ENCODE measurements around the gene QRFPR.
"Not testable (repeated sequence)": the region's sequence is repeated elsewhere in the genome, so short reads cannot be mapped to it uniquely, and the experiment has no call there.

The QRFPR gene

GRCh38 chr4:121380776-121381462 lies at the start of gene QRFPR:
TSS of gene QRFPR (minus strand) at chr4:121381018. CDS start at chr4:121380647, 371 bp downstream.
- no peak for DNase-seq (ENCODE audit: low read depth)

- peak; percentile 13 for DNase-seq (ENCODE audit: low read depth)
Measured at GRCh38 chr4:121428721-121429120, 47.9 kb upstream of the QRFPR start.

DNA sequence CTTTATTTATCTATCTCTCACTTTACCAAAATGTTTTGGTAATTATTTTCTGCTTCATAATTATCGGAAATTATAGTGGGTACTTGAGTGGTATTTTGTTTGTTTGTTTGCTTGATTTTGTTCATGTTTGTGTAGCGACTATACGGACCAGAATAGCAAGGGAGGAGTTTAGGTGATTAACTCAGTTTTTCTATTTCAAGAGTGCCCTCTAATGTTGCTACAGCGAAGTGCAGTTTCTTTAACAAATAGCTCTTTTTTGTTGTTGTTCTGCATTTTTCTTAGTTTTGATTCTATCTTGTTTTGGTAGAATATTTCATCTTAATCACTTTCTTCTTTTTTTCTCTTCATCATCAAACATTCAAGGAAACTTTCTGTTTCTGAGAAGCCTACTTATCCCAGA lies 40.8 kb upstream of the QRFPR start:
- DNase-seq (ENCODE audit: low read depth): no peak

- no peak for DNase-seq (ENCODE audit: low read depth)
Measured at GRCh38 chr4:121411151-121411744, 30.4 kb upstream of the QRFPR start.

- not testable (repeated sequence) for DNase-seq (ENCODE audit: low read depth)
Measured at GRCh38 chr4:121408567-121408966, 27.7 kb upstream of the QRFPR start.

DNA sequence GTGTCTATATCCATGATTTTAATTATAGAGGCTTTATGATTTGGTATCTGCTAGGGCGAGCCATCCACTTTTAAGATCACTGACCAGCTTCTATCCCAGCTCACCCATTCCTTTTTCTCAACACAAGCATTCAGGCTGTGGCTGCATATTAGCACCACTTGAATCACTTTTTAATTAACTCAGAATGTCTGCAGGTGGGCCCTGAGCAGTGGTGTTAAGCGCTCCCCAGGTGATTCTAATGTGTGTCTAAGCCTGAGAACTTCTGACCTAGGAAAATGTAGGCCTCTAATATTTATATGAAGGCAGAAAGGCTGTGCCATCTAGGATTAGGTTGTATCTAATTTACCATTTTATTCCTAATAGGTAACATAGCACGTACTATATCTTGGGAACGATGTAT lies 19.8 kb upstream of the QRFPR start:
- DNase-seq (ENCODE audit: low read depth): no peak

DNA sequence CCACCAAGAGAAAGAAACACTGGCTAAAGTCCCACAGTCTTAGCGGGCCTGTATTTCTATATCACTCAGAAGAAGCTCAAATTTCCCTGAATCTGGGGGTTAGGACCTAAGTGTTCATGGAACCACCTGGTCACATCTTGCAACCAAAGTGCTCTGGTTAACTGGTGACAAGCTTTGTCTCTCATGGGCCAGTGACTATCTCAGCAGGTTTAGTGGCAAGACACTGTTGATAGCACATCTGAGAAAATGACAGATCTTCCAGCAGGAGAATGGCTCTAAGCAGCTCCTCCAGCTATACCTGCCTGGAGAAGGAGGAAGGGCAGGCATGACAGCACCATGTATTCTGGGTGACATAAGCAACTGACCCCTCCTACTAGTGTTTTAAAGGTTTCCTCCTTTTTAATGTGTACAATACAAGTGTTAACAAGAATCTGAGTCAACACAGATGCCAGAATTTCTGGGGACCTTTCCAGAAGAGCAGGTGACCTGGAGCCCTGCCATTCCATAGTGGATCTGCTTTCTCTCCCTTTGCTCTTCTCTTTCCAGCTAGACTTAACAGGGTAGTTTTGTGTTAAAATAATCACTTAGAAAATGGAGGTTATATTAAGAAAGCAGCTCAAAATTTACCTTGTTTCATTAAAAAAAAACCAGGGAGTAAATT lies 17.3 kb upstream of the QRFPR start:
- DNase-seq (ENCODE audit: low read depth): no peak

DNA sequence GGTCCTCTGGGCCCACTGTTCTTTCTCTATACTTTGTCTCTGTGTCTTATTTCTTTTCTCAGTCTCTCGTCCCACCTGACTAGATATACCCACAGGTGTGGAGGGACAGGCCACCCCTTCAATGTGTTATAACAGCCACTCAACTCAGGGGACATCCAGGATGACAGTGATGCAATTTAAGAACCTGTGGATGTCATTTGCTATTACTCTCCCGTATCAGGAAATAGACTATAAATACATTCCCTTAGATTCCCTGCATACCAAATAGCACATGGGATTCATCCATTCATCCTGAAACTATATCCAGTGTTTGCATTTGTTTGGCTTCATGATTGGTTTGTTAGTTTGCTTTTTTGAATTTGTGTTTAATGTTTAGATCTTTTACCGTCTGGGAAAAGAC lies 16.6 kb upstream of the QRFPR start:
- DNase-seq (ENCODE audit: low read depth): no peak

GRCh38 chr4:121392426-121393086 lies 11.7 kb upstream of the QRFPR start:
- DNase-seq (ENCODE audit: low read depth): no peak

- no peak for DNase-seq (ENCODE audit: low read depth)
Measured at GRCh38 chr4:121390335-121390734, 9.5 kb upstream of the QRFPR start.

DNA sequence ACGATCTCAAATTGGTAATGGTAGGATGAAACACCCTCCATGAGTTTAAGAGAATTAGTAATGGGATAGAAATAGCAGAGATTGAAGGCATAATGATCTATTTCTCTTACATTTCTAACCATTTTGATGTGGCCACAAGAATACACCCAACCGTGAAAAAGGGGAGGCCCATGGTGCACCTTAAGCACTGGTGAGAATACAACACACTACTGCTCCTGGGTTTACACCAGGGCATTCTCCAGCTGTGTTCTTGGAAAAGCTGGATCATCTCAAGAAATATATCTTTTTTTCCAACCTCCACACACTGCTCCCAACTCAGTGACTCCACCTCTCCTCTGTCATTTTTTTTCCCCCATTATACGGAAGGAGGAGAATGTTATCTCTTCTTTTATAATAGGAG lies 1.5 kb downstream of the QRFPR start:
- no peak for DNase-seq (ENCODE audit: low read depth)

DNA sequence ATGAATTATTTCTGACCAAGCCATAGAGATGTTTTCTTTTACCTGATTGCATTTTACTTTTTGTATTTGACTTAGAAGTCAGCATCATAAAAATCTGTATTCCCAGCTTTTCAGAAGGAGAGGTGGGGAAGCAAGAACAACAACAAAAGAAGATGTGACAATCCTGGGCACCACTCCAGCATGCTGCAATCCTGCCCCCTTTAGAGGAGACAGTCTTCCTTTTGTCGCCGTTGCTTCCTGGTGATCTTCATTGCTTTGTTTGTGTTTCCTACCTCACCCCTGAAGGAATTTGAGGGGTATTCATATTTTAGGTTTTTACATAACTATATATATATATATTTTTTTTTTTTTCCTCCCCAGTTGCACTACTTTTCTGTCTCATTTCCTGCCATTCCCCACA lies 3.7 kb downstream of the QRFPR start:
- no peak for DNase-seq (ENCODE audit: low read depth)

DNA sequence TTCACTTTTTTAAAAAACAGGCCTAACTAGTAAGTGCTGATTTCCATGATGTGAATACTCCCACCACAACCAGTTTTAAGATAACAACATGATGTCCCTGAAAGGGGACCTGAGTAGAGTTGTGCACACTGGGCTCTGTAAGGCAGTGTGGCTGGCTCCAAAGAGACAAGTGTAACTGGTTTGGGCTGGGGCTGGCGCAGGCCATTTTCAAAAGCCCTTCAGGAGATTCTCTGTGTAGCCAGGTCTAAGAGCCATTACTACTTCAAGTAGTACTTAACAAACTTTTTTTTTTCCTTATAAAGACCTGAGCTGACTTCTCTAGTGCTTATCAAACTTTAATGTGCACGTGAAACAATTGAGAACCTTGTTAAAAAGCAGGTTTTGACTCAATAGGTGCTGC lies 4.3 kb downstream of the QRFPR start:
- DNase-seq (ENCODE audit: low read depth): no peak

DNA sequence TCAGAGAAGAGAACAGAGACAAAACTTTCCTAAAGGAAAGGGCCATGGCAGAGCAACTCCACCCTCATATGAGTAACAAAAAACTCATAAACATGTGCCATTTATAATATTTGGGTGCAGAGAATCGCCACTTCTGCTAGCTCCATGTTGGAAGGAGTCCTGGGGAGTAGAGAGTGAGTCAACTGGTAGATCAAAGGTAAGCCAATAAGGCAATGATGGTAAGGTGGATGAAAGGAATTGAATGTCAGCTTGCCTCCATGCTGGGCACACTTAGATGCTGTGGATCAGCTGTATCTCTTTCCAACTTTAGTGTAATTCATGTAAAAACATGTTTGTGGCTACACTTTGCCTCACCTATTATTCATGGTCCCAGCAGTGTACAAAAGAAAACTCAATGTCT lies 4.7 kb downstream of the QRFPR start:
- no peak for DNase-seq (ENCODE audit: low read depth)

GRCh38 chr4:121375262-121375661 lies 5.6 kb downstream of the QRFPR start:
- DNase-seq (ENCODE audit: low read depth): peak; percentile 5

GRCh38 chr4:121373841-121374240 lies 7.0 kb downstream of the QRFPR start:
- DNase-seq (ENCODE audit: low read depth): no peak

DNA sequence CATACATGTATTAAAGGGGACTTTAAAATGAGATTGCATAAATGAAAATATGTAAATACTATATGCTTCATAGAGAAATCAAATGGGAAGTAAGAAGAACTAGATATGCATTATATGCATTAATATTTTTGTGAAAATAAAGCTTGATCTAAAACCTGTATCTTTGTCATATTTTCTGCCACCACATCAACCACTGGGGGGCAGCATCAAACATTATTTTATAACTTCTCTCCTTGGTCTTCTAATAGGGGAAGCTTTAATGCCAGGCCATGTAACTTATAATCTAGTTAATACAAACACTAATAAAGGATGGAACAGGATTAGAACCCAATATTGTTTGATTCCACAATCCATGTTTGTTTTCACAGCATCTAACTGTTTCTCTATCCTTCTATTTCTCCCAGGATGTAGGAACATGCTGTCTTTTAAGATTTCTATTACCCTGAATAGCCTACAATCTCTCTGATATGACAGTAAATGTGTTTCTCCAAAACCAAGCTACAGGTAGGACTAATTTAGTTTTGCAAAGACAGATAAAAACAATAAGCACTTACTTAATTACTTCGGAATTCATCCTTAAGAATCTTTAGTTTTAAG lies 10.0 kb downstream of the QRFPR start:
- peak; percentile 10 for DNase-seq (ENCODE audit: low read depth)

- DNase-seq (ENCODE audit: low read depth): no peak
Measured at GRCh38 chr4:121360495-121360894, 20.3 kb downstream of the QRFPR start.

GRCh38 chr4:121358473-121358872 lies 22.3 kb downstream of the QRFPR start:
- peak; percentile 69 for DNase-seq (ENCODE audit: low read depth)

DNA sequence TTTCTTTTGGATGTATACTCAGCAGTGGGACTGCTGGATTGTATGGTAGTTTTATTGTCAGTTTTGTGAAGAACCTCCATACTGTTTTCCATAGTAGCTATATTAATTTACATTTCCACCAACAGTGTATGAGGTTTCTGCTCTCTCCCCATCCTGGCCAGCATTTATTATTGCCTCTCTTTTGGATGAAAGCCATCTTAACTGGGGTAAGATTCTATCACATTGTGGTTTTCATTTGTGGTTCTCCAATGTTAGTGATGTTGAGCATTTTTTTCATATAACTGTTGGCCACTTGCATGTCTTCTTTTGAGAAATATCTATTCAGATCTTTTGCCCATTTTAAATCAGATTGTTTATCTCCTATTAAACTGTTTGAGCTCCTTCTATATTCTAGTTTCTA lies 27.6 kb downstream of the QRFPR start:
- no peak for DNase-seq (ENCODE audit: low read depth)

DNA sequence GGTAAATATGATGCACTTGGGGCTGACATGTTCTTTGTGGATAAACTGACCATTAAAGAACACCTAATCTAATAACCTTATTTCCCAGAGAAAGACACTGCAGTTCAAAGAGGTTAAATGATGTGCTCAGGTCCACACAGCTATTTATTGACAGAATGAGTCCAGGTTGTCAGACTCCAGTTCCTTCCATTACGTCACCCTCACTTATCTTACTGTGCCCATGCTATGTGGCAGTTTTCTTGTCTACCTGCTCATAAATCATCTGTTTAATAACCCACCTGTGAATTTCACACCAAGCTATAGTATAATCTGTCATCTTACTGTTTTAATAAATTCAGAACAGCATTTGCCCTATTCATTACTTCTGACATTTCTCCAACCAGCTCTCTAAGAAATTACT lies 36.7 kb downstream of the QRFPR start:
- no peak for DNase-seq (ENCODE audit: low read depth)

- DNase-seq (ENCODE audit: low read depth): no peak
Measured at GRCh38 chr4:121340247-121340646, 40.6 kb downstream of the QRFPR start.

DNA sequence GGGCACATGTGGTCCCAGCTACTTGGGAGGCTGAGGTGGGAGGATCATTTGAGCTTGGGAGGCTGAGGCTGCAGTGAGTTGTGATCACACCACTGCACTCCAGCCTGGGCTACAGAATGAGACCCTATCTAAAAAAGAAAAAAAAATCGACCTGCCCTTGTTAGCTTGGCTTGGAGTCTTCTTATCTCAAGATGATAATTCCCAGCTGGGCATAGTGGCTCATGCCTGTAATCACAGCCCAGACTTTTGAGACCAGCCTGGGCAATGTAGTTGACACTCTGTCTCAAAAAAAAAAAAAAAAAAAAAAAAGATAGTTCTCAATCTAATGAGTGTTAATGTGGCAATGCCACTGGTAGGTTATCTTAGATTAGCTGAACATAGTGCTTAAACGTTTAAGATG lies 41.0 kb downstream of the QRFPR start:
- DNase-seq (ENCODE audit: low read depth): no peak
